ENCODE results near the gene CFAP97.

The CFAP97 gene

GRCh38 chr4:185137233-185137925 lies 66.4 kb downstream of the CFAP97 start:
- no peak for DNase-seq
- H3K9me3 ChIP-seq (replicated peaks; ENCODE audit: insufficient read depth, low read length), result no peaks in the 10 kb centered on the region
- no peak overlapping the region for H3K4me2 ChIP-seq (ENCODE audit: low read depth, low read length)
- H3K27me3 ChIP-seq (replicated peaks; ENCODE audit: insufficient read depth, low read length), result no peaks in the 10 kb centered on the region
- no peak overlapping the region for H2AFZ ChIP-seq (ENCODE audit: low read length)
- no peaks in the 10 kb centered on the region for H4K20me1 ChIP-seq (ENCODE audit: insufficient read depth, low read length)
- no peak overlapping the region for H3K9ac ChIP-seq (ENCODE audit: low read length)
- TF ChIP-seq CTCF (IDR thresholded peaks at IDR 0.05; ENCODE audit: low read length) (no peak), EZH2phosphoT487 (IDR thresholded peaks at IDR 0.05; ENCODE audit: low read length) (no peak), EZH2 (optimal IDR thresholded peaks at IDR 0.05; ENCODE audit: low read depth, low read length) (no peak)
- H3F3A ChIP-seq (ENCODE audit: insufficient read depth, low read length), result no peaks in the 10 kb centered on the region
- no peaks in the 10 kb centered on the region for H3K36me3 ChIP-seq (replicated peaks; ENCODE audit: insufficient read depth, low read length)
- H3K4me1 ChIP-seq (ENCODE audit: low read length), result 0 out of 2 replicates have a peak, but pooled peaks cover 2% of the 10 kb centered on the region
- no peak overlapping the region for H3K4me3 ChIP-seq (ENCODE audit: low read length)
- H3K27ac ChIP-seq (ENCODE audit: low read length), result no peak overlapping the region
- H3K79me2 ChIP-seq (ENCODE audit: low read length), result no peaks in the 10 kb centered on the region
- no peaks in the 10 kb centered on the region for H3K9me2 ChIP-seq (replicated peaks; ENCODE audit: insufficient read depth, low read length)

GRCh38 chr4:185134307-185134869 lies 69.4 kb downstream of the CFAP97 start:
- DNase-seq, result peak; percentile 68
- no peaks in the 10 kb centered on the region for H4K20me1 ChIP-seq (ENCODE audit: insufficient read depth, low read length)
- H3K9me2 ChIP-seq (replicated peaks; ENCODE audit: insufficient read depth, low read length), result no peaks in the 10 kb centered on the region

GRCh38 chr4:185128272-185129119 lies 75.3 kb downstream of the CFAP97 start:
- Histone ChIP-seq H3K79me2 (ENCODE audit: low read length) (no peaks in the 10 kb centered on the region), H3K36me3 (replicated peaks; ENCODE audit: insufficient read depth, low read length) (no peaks in the 10 kb centered on the region), H3K9ac (ENCODE audit: low read length) (no peak overlapping the region), H3K27ac (ENCODE audit: low read length) (no peak overlapping the region), H3K27me3 (replicated peaks; ENCODE audit: insufficient read depth, low read length) (no peaks in the 10 kb centered on the region), H4K20me1 (ENCODE audit: insufficient read depth, low read length) (no peaks in the 10 kb centered on the region), H3K4me1 (ENCODE audit: low read length) (peaks cover 7% of the 10 kb centered on the region), H3K4me2 (ENCODE audit: low read depth, low read length) (peak overlapping the region; percentile 77), H3K9me2 (replicated peaks; ENCODE audit: insufficient read depth, low read length) (no peaks in the 10 kb centered on the region), H2AFZ (ENCODE audit: low read length) (peak overlapping the region; percentile 85), H3K4me3 (ENCODE audit: low read length) (peak overlapping the region; percentile 54), H3F3A (ENCODE audit: insufficient read depth, low read length) (peaks cover 2% of the 10 kb centered on the region), H3K9me3 (replicated peaks; ENCODE audit: insufficient read depth, low read length) (no peaks in the 10 kb centered on the region)
- DNase-seq, result no peak
- TF ChIP-seq CTCF (IDR thresholded peaks at IDR 0.05; ENCODE audit: low read length) (no peak; the same call in 1 of the 2 replicates), EZH2phosphoT487 (IDR thresholded peaks at IDR 0.05; ENCODE audit: low read length) (no peak), EZH2 (optimal IDR thresholded peaks at IDR 0.05; ENCODE audit: low read depth, low read length) (no peak)

More at GRCh38 chr4:185134307-185134869, 69.4 kb downstream of the CFAP97 start:
- TF ChIP-seq CTCF (IDR thresholded peaks at IDR 0.05; ENCODE audit: low read length), result peak; percentile 70
- no peak for TF ChIP-seq EZH2 (optimal IDR thresholded peaks at IDR 0.05; ENCODE audit: low read depth, low read length)
- Histone ChIP-seq H3K79me2 (ENCODE audit: low read length) (no peaks in the 10 kb centered on the region), H2AFZ (ENCODE audit: low read length) (no peak overlapping the region), H3K4me2 (ENCODE audit: low read depth, low read length) (no peak overlapping the region), H3K4me1 (ENCODE audit: low read length) (0 out of 2 replicates have a peak, but pooled peaks cover 3% of the 10 kb centered on the region), H3K36me3 (replicated peaks; ENCODE audit: insufficient read depth, low read length) (no peaks in the 10 kb centered on the region), H3F3A (ENCODE audit: insufficient read depth, low read length) (no peaks in the 10 kb centered on the region), H3K9me3 (replicated peaks; ENCODE audit: insufficient read depth, low read length) (no peaks in the 10 kb centered on the region), H3K27me3 (replicated peaks; ENCODE audit: insufficient read depth, low read length) (no peaks in the 10 kb centered on the region), H3K27ac (ENCODE audit: low read length) (no peak overlapping the region), H3K9ac (ENCODE audit: low read length) (no peak overlapping the region), H3K4me3 (ENCODE audit: low read length) (no peak overlapping the region)
